Loucy (cell line): ENCODE results near the gene SUSD5.

Experiments
- CTCF ChIP-seq: fragments of 200-600 bp; sonication (generic); conservative IDR thresholded peaks from 2 replicates; pipeline ENCODE4 v1.5.1; 2014; ENCODE audit warnings: mild to moderate bottlenecking, antibody characterized with exemption, low read length
- EZH2phosphoT487 ChIP-seq: fragments of 200-600 bp; IDR thresholded peaks from 2 replicates; pipeline ENCODE4 v1.6.1; 2018; ENCODE audit warnings: antibody characterized with exemption, mild to moderate bottlenecking, moderate library complexity, borderline replicate concordance

- TF ChIP-seq CTCF, result no peak
- TF ChIP-seq EZH2phosphoT487, result no peak
These were observed 92.8 kb downstream of the SUSD5 start for GRCh38 chr3:33125840-33126239.
